Activated CD8-positive, alpha-beta memory T cell treated with anti-CD3 and anti-CD28 coated beads, Interleukin-2, amount 50 U/mL, for 1 hour (primary cell): ENCODE data around the gene C9orf43.

Experiments
- DNase-seq: peaks from one replicate; pipeline ENCODE4 v3.0.0-alpha.2; 2020; ENCODE audit errors: extremely low read depth

The C9orf43 gene

GRCh38 chr9:113465599-113466140, 55.1 kb downstream of the C9orf43 start:
- no peak for DNase-seq

GRCh38 chr9:113467183-113467582, 56.6 kb downstream of the C9orf43 start:
- DNase-seq, result no peak

- DNase-seq, result no peak
Observed at GRCh38 chr9:113468716-113469448, 58.3 kb downstream of the C9orf43 start.

- no peak for DNase-seq
Observed at GRCh38 chr9:113471143-113471542, 60.6 kb downstream of the C9orf43 start.

GRCh38 chr9:113471566-113471965, 61.0 kb downstream of the C9orf43 start:
- DNase-seq, result no peak

- DNase-seq, result no peak
Observed at GRCh38 chr9:113472199-113472598, 61.7 kb downstream of the C9orf43 start.

GRCh38 chr9:113474360-113475028, 63.9 kb downstream of the C9orf43 start:
- no peak for DNase-seq

- DNase-seq, result no peak
Observed at GRCh38 chr9:113475031-113475430, 64.5 kb downstream of the C9orf43 start.

- DNase-seq, result no peak
Observed at GRCh38 chr9:113475992-113476391, 65.4 kb downstream of the C9orf43 start.

GRCh38 chr9:113476511-113476916, 66.0 kb downstream of the C9orf43 start:
- DNase-seq, result no peak

- DNase-seq, result no peak
Observed at GRCh38 chr9:113477058-113477457, 66.5 kb downstream of the C9orf43 start.

GRCh38 chr9:113477661-113478060, 67.1 kb downstream of the C9orf43 start:
- DNase-seq, result no peak

GRCh38 chr9:113479174-113479621, 68.7 kb downstream of the C9orf43 start:
- DNase-seq, result no peak
